ENCODE results near the gene STRIP2. TPM values are rescaled to one million over a fixed set of nuclear protein-coding genes. Genes with fewer than 3 reads are reported as not detected.
A peak's percentile ranks its signal among the peaks of the same experiment; 100 is the strongest.

STRIP2 gene
- total and polyA plus RNA-seq, 2 of the 13 experiments (the other 11 are each of a cell fraction or from before 2014, with no cell fraction given): 3.9 to 8.2 TPM

- POLR2A ChIA-PET: no interaction called here
These were observed 95.4 kb downstream of the STRIP2 start for GRCh38 chr7:129529643-129530042.

GRCh38 chr7:129530795-129531391 lies 96.7 kb downstream of the STRIP2 start:
- no peak overlapping the region for H3K9ac ChIP-seq (ENCODE audit: insufficient read depth, low read depth, low read length)
- no peak overlapping the region for H3K4me3 ChIP-seq (replicated peaks in 1 of 3; ENCODE audit: insufficient read depth in 1 of 3, low read depth in 2 of 3, low read length in 3 of 3)
- H3K4me2 ChIP-seq (ENCODE audit: low read depth, low read length): no peak overlapping the region
- POLR2A ChIA-PET: no interaction called here
- FAIRE-seq: no peak
- peak; percentile 58 for DNase-seq (ENCODE audit: low spot score)
- intact Hi-C loops (cut with micrococcal nuclease; ENCODE audit: unreplicated experiment): no loop called here
- H3K27me3 ChIP-seq (ENCODE audit: control insufficient read depth in 1 of 2, insufficient read depth in 2 of 2, low read length in 2 of 2): 0 out of 5 replicates have a peak, but pooled peaks cover 0 to 4% of the 10 kb centered on the region in 2 experiments
- H3K79me2 ChIP-seq (ENCODE audit: insufficient read depth, low read length): no peaks in the 10 kb centered on the region
- no peaks in the 10 kb centered on the region for H3K36me3 ChIP-seq (replicated peaks in 1 of 2; ENCODE audit: control insufficient read depth in 1 of 2, insufficient read depth in 2 of 2, low read length in 2 of 2)
- H4K20me1 ChIP-seq (ENCODE audit: insufficient read depth, low read length): no peaks in the 10 kb centered on the region
- BruUV-seq (replicated peaks): no TSS peak
- no peak overlapping the region for H3K27ac ChIP-seq (ENCODE audit: extremely low read length, insufficient read depth, low read length)
- in situ Hi-C loops (cut with HindIII; ENCODE audit: extremely low pct_ligation_motif_present, low pct_unique_long_range_greater_than_20kb): no loop called here
- H3K9me3 ChIP-seq (ENCODE audit: low read length): no peaks in the 10 kb centered on the region
- no peak overlapping the region for H2AFZ ChIP-seq (ENCODE audit: low read length)
- no peak for TF ChIP-seq ZNF530 (CRISPR knock-in tag; IDR thresholded peaks at IDR 0.05; ENCODE audit: low read depth)
- no peak for TF ChIP-seq GMEB2 (CRISPR knock-in tag; IDR thresholded peaks at IDR 0.05; ENCODE audit: low read depth)
- no peak for TF ChIP-seq KDM2A (CRISPR knock-in tag; IDR thresholded peaks at IDR 0.05; ENCODE audit: borderline replicate concordance, low read depth)
- no peak for TF ChIP-seq ZNF326 (CRISPR knock-in tag; IDR thresholded peaks at IDR 0.05; ENCODE audit: borderline replicate concordance)
- no peak for TF ChIP-seq RXRA (CRISPR knock-in tag; IDR thresholded peaks at IDR 0.05)
- TF ChIP-seq MXD4 (CRISPR knock-in tag; IDR thresholded peaks at IDR 0.05): no peak
- TF ChIP-seq BHLHE40 (IDR thresholded peaks at IDR 0.05; ENCODE audit: low read length): no peak
- no peak for TF ChIP-seq EHMT2 (IDR thresholded peaks at IDR 0.05; ENCODE audit: borderline replicate concordance, low read depth, low read length)
- H3K4me1 ChIP-seq (ENCODE audit: insufficient read depth, low read length): peaks cover 18% of the 10 kb centered on the region
- CTCF ChIA-PET (ENCODE audit: low intra/inter-chr PET ratio, low total read pairs): no interaction called here
- WGBS (ENCODE audit: low lambda C conversion rate): 17% methylated on average over 5 of the region's 5 CpGs
- peak; percentile 62 for ATAC-seq

More at GRCh38 chr7:129529643-129530042, 95.4 kb downstream of the STRIP2 start:
- no peaks in the 10 kb centered on the region for H3K9me3 ChIP-seq (ENCODE audit: low read length)
- in situ Hi-C loops (cut with HindIII; ENCODE audit: extremely low pct_ligation_motif_present, low pct_unique_long_range_greater_than_20kb) (no loop called here), intact Hi-C loops (cut with micrococcal nuclease; ENCODE audit: unreplicated experiment) (no loop called here)
- no peak overlapping the region for H3K4me3 ChIP-seq (replicated peaks in 1 of 3; ENCODE audit: insufficient read depth in 1 of 3, low read depth in 2 of 3, low read length in 3 of 3)
- H4K20me1 ChIP-seq (ENCODE audit: insufficient read depth, low read length): no peaks in the 10 kb centered on the region
- TF ChIP-seq E2F5 (CRISPR knock-in tag; conservative IDR thresholded peaks at IDR 0.05) (no peak), POLR2A (IDR thresholded peaks at IDR 0.05; ENCODE audit: insufficient read depth in 1 of 2, low read depth in 2 of 2, low read length in 2 of 2) (no peak)
- H3K36me3 ChIP-seq (replicated peaks in 1 of 2; ENCODE audit: control insufficient read depth in 1 of 2, insufficient read depth in 2 of 2, low read length in 2 of 2): no peaks in the 10 kb centered on the region
- H3K9ac ChIP-seq (ENCODE audit: insufficient read depth, low read depth, low read length): no peak overlapping the region
- H3K4me1 ChIP-seq (ENCODE audit: insufficient read depth, low read length): peaks cover 18% of the 10 kb centered on the region
- DNase-seq (ENCODE audit: low spot score) (no peak), FAIRE-seq (no peak), ATAC-seq (no peak)
- no TSS peak for BruUV-seq (replicated peaks)
- H3K27me3 ChIP-seq (ENCODE audit: control insufficient read depth in 1 of 2, insufficient read depth in 2 of 2, low read length in 2 of 2): 0 out of 5 replicates have a peak, but pooled peaks cover 0 to 4% of the 10 kb centered on the region in 2 experiments
- no peak overlapping the region for H3K4me2 ChIP-seq (ENCODE audit: low read depth, low read length)
- no peak overlapping the region for H2AFZ ChIP-seq (ENCODE audit: low read length)
- CTCF ChIA-PET (ENCODE audit: low intra/inter-chr PET ratio, low total read pairs): no interaction called here
- no peaks in the 10 kb centered on the region for H3K79me2 ChIP-seq (ENCODE audit: insufficient read depth, low read length)
- H3K27ac ChIP-seq (ENCODE audit: extremely low read length, insufficient read depth, low read length): no peak overlapping the region
- 40% methylated on average over 1 of the region's 4 CpGs for WGBS (ENCODE audit: low lambda C conversion rate)
